ENCODE results near the gene PTPN1. TPM values are rescaled to one million over a fixed set of nuclear protein-coding genes. Genes with fewer than 3 reads are reported as not detected.

PTPN1 gene
- total and polyA plus RNA-seq, 10 of the 15 experiments (the other 5 are each of a cell fraction or from before 2014, with no cell fraction given), result 15.9 to 74.7 (median 43.9) TPM

- no TSS peak for BruUV-seq (replicated peaks)
- TF ChIP-seq PAX8 (IDR thresholded peaks at IDR 0.05) (no peak), SREBF2 (IDR thresholded peaks at IDR 0.05; ENCODE audit: low read length) (no peak), RUNX3 (IDR thresholded peaks at IDR 0.05; ENCODE audit: low read length) (no peak), BMI1 (IDR thresholded peaks at IDR 0.05; ENCODE audit: borderline replicate concordance) (no peak), MLLT1 (IDR thresholded peaks at IDR 0.05) (no peak), CBX3 (IDR thresholded peaks at IDR 0.05; ENCODE audit: borderline replicate concordance, low read depth) (no peak), PAX5 (IDR thresholded peaks at IDR 0.05; ENCODE audit: borderline replicate concordance, low read depth, low read length) (no peak), STAT1 (conservative IDR thresholded peaks at IDR 0.05) (no peak), CREB1 (IDR thresholded peaks at IDR 0.05; ENCODE audit: low read depth) (no peak), NRF1 (conservative IDR thresholded peaks at IDR 0.05; ENCODE audit: low read depth, low read length) (no peak), CREM (IDR thresholded peaks at IDR 0.05; ENCODE audit: low read depth) (no peak)
- WGBS (ENCODE audit: insufficient coverage, insufficient replicate concordance, low lambda C conversion rate, missing lambda C conversion rate), result 57% methylated on average over 12 of the region's 12 CpGs
- CTCF ChIA-PET, result no interaction called here
- SMC1A ChIA-PET (ENCODE audit: uncharacterized antibody, unreplicated experiment), result interaction anchor here (1.3 kb wide), 1 partner anchor 56 kb away, joined by 3 read pairs; no protein-coding TSS in a partner anchor
- H3K79me2 ChIP-seq (ENCODE audit: control insufficient read depth, insufficient read depth, low read length), result no peaks in the 10 kb centered on the region
- no peak overlapping the region for H3K4me3 ChIP-seq
- no peaks in the 10 kb centered on the region; a peak in 1 of 4 replicates for H3K27me3 ChIP-seq (replicated peaks in 1 of 2; ENCODE audit: control insufficient read depth in 2 of 2, insufficient read depth in 2 of 2, low read length in 1 of 2)
- H3K9ac ChIP-seq (ENCODE audit: control insufficient read depth, insufficient read depth, low read length), result no peak overlapping the region
- peaks cover 9% of the 10 kb centered on the region; the same call in 1 of the 2 replicates for H3K4me1 ChIP-seq (ENCODE audit: control insufficient read depth, insufficient read depth, low read length)
- no peaks in the 10 kb centered on the region for H3K36me3 ChIP-seq (ENCODE audit: control insufficient read depth in 2 of 2, insufficient read depth in 2 of 2, low read length in 1 of 2)
- in situ Hi-C loops (cut with MboI), result no loop called here
- H3K9me3 ChIP-seq (replicated peaks; ENCODE audit: control insufficient read depth, insufficient read depth, low read length), result no peaks in the 10 kb centered on the region; the same call in 2 of the 3 replicates
- FAIRE-seq, result no peak
- RAD21 ChIA-PET (ENCODE audit: unreplicated experiment), result no interaction called here
- no peak overlapping the region for H3K27ac ChIP-seq (ENCODE audit: control insufficient read depth, insufficient read depth)
- intact Hi-C loops (cut with micrococcal nuclease; ENCODE audit: unreplicated experiment), result no loop called here
- no peaks in the 10 kb centered on the region for H4K20me1 ChIP-seq (ENCODE audit: control insufficient read depth, insufficient read depth)
- ATAC-seq, result no peak
- H3K4me2 ChIP-seq (ENCODE audit: control insufficient read depth, insufficient read depth), result no peak overlapping the region
- POLR2A ChIA-PET, result no interaction called here
- DNase-seq (ENCODE audit: low read depth, low spot score), result no peak
- no peak overlapping the region for H2AFZ ChIP-seq (ENCODE audit: control insufficient read depth, low read depth, low read length)
Observed at GRCh38 chr20:50604451-50604850, 94.3 kb downstream of the PTPN1 start.

All from GM12878 (cell line).